ENCODE data around the gene MYZAP. TPM values are rescaled to one million over a fixed set of nuclear protein-coding genes. Genes with fewer than 3 reads are reported as not detected.

MYZAP gene
- total and polyA plus RNA-seq, 2 experiments from 2014 or later, result 1.0 to 1.5 TPM

- TF ChIP-seq, protein P1, sequence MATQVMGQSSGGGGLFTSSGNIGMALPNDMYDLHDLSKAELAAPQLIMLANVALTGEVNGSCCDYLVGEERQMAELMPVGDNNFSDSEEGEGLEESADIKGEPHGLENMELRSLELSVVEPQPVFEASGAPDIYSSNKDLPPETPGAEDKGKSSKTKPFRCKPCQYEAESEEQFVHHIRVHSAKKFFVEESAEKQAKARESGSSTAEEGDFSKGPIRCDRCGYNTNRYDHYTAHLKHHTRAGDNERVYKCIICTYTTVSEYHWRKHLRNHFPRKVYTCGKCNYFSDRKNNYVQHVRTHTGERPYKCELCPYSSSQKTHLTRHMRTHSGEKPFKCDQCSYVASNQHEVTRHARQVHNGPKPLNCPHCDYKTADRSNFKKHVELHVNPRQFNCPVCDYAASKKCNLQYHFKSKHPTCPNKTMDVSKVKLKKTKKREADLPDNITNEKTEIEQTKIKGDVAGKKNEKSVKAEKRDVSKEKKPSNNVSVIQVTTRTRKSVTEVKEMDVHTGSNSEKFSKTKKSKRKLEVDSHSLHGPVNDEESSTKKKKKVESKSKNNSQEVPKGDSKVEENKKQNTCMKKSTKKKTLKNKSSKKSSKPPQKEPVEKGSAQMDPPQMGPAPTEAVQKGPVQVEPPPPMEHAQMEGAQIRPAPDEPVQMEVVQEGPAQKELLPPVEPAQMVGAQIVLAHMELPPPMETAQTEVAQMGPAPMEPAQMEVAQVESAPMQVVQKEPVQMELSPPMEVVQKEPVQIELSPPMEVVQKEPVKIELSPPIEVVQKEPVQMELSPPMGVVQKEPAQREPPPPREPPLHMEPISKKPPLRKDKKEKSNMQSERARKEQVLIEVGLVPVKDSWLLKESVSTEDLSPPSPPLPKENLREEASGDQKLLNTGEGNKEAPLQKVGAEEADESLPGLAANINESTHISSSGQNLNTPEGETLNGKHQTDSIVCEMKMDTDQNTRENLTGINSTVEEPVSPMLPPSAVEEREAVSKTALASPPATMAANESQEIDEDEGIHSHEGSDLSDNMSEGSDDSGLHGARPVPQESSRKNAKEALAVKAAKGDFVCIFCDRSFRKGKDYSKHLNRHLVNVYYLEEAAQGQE (IDR thresholded peaks at IDR 0.05; ENCODE audit: unreplicated experiment), result no peak
Measured at GRCh38 chr15:57609805-57610529, 18.3 kb downstream of the MYZAP start (continued).

- H3K4me3 ChIP-seq, result no peak overlapping the region
- H3K27me3 ChIP-seq (ENCODE audit: insufficient read depth), result no peaks in the 10 kb centered on the region
- DNase-seq (ENCODE audit: low spot score) (no peak), ATAC-seq (no peak)
- Mint-ChIP-seq H3K9me3 (no peaks in the 10 kb centered on the region), H3K4me1 (peaks cover 16% of the 10 kb centered on the region; the same call in 2 of the 3 replicates), H3K4me3 (no peak overlapping the region), H3K27ac (no peak overlapping the region), H3K36me3 (ENCODE audit: low read depth) (no peaks in the 10 kb centered on the region), H3K27me3 (ENCODE audit: insufficient read depth, low read depth, poor library complexity) (no peaks in the 10 kb centered on the region)
- H3K4me2 ChIP-seq, result no peak overlapping the region
- H3F3A ChIP-seq (replicated peaks; ENCODE audit: low read depth), result no peaks in the 10 kb centered on the region
- H2AFZ ChIP-seq, result no peak overlapping the region
- H3K27ac ChIP-seq (ENCODE audit: low read depth), result no peak overlapping the region
- no peaks in the 10 kb centered on the region for H3K79me2 ChIP-seq (replicated peaks; ENCODE audit: insufficient read depth)
- peaks cover 13% of the 10 kb centered on the region; the same call in 1 of the 2 replicates for H3K4me1 ChIP-seq (ENCODE audit: insufficient read depth)
- H3K36me3 ChIP-seq (ENCODE audit: insufficient read depth), result no peaks in the 10 kb centered on the region
- H4K20me1 ChIP-seq (replicated peaks; ENCODE audit: insufficient read depth), result no peaks in the 10 kb centered on the region
- no peaks in the 10 kb centered on the region for H3K9me2 ChIP-seq (ENCODE audit: insufficient read depth)
- TF ChIP-seq EZH2phosphoT487 (IDR thresholded peaks at IDR 0.05; ENCODE audit: unreplicated experiment), result no peak
- no peak for TF ChIP-seq ZNF331 (CRISPR knock-in tag; IDR thresholded peaks at IDR 0.05; ENCODE audit: low read depth)
- TF ChIP-seq NANOG (IDR thresholded peaks at IDR 0.05; ENCODE audit: borderline replicate concordance), result no peak
- TF ChIP-seq, protein P2, sequence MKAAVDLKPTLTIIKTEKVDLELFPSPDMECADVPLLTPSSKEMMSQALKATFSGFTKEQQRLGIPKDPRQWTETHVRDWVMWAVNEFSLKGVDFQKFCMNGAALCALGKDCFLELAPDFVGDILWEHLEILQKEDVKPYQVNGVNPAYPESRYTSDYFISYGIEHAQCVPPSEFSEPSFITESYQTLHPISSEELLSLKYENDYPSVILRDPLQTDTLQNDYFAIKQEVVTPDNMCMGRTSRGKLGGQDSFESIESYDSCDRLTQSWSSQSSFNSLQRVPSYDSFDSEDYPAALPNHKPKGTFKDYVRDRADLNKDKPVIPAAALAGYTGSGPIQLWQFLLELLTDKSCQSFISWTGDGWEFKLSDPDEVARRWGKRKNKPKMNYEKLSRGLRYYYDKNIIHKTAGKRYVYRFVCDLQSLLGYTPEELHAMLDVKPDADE (IDR thresholded peaks at IDR 0.05), result no peak
- TF ChIP-seq STAT1 (IDR thresholded peaks at IDR 0.05; ENCODE audit: unreplicated experiment), result no peak
- TF ChIP-seq, protein P1 (IDR thresholded peaks at IDR 0.05; ENCODE audit: unreplicated experiment), result no peak
- TF ChIP-seq, protein P3, sequence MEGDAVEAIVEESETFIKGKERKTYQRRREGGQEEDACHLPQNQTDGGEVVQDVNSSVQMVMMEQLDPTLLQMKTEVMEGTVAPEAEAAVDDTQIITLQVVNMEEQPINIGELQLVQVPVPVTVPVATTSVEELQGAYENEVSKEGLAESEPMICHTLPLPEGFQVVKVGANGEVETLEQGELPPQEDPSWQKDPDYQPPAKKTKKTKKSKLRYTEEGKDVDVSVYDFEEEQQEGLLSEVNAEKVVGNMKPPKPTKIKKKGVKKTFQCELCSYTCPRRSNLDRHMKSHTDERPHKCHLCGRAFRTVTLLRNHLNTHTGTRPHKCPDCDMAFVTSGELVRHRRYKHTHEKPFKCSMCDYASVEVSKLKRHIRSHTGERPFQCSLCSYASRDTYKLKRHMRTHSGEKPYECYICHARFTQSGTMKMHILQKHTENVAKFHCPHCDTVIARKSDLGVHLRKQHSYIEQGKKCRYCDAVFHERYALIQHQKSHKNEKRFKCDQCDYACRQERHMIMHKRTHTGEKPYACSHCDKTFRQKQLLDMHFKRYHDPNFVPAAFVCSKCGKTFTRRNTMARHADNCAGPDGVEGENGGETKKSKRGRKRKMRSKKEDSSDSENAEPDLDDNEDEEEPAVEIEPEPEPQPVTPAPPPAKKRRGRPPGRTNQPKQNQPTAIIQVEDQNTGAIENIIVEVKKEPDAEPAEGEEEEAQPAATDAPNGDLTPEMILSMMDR (conservative IDR thresholded peaks at IDR 0.05; ENCODE audit: low read depth in 2 of 2), result no peak
- TF ChIP-seq JUNB (IDR thresholded peaks at IDR 0.05; ENCODE audit: unreplicated experiment), result no peak
- TF ChIP-seq EZH2 (IDR thresholded peaks at IDR 0.05; ENCODE audit: low read depth, unreplicated experiment), result no peak
- no peak for TF ChIP-seq POLR2AphosphoS5 (IDR thresholded peaks at IDR 0.05; ENCODE audit: low read depth)
- no peak for TF ChIP-seq ZNF114 (CRISPR knock-in tag; IDR thresholded peaks at IDR 0.05)
Measured at GRCh38 chr15:57611123-57611522, 19.4 kb downstream of the MYZAP start.
